ENCODE measurements around the gene TIMM17A. TPM values are rescaled to one million over a fixed set of nuclear protein-coding genes. Genes with fewer than 3 reads are reported as not detected.

TIMM17A gene
- total RNA-seq, 1 donor from 2014 or later, result 18.9 TPM

Small RNA genes lying within 50 kb of the gene (microRNA-seq; reads per million reads assigned to microRNA genes)
- gene MIR6740 (ENCODE audit: borderline number of aligned reads, borderline replicate concordance), result not detected

Small RNA genes lying within 50 kb of the gene (small RNA-seq; reads per million reads assigned to genes)
- gene MIR6740, result not detected
- not detected for gene RF00156

Other genes with a start within 250 kb of the TIMM17A start
- gene IPO9, start 126.3 kb upstream of the TIMM17A start, total RNA-seq, result 12.8 TPM
- 16.2 TPM for gene SHISA4, start 66.6 kb upstream of the TIMM17A start, total RNA-seq
- 107 TPM for gene LMOD1, start 9.0 kb upstream of the TIMM17A start, total RNA-seq
- gene RNPEP, start 27.1 kb downstream of the TIMM17A start, total RNA-seq, result 97.7 TPM
- 287 TPM for gene ELF3, start 55.1 kb downstream of the TIMM17A start, total RNA-seq
- gene GPR37L1, start 167.4 kb downstream of the TIMM17A start, total RNA-seq, result 0.25 TPM
- 25.5 TPM for gene ARL8A, start 189.2 kb downstream of the TIMM17A start, total RNA-seq
- 7.9 TPM for gene PTPN7, start 205.1 kb downstream of the TIMM17A start, total RNA-seq
- 6.6 TPM for gene LGR6, start 238.3 kb downstream of the TIMM17A start, total RNA-seq